ENCODE results near the gene GSTCD. TPM values are rescaled to one million over a fixed set of nuclear protein-coding genes. Genes with fewer than 3 reads are reported as not detected.

Gene GSTCD
- total RNA-seq, 1 experiment from 2014 or later: 29.0 TPM

- TF ChIP-seq, protein P1, sequence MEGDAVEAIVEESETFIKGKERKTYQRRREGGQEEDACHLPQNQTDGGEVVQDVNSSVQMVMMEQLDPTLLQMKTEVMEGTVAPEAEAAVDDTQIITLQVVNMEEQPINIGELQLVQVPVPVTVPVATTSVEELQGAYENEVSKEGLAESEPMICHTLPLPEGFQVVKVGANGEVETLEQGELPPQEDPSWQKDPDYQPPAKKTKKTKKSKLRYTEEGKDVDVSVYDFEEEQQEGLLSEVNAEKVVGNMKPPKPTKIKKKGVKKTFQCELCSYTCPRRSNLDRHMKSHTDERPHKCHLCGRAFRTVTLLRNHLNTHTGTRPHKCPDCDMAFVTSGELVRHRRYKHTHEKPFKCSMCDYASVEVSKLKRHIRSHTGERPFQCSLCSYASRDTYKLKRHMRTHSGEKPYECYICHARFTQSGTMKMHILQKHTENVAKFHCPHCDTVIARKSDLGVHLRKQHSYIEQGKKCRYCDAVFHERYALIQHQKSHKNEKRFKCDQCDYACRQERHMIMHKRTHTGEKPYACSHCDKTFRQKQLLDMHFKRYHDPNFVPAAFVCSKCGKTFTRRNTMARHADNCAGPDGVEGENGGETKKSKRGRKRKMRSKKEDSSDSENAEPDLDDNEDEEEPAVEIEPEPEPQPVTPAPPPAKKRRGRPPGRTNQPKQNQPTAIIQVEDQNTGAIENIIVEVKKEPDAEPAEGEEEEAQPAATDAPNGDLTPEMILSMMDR (conservative IDR thresholded peaks at IDR 0.05; ENCODE audit: low read depth, low read length): no peak
- TF ChIP-seq EZH2 (IDR thresholded peaks at IDR 0.05; ENCODE audit: borderline replicate concordance, low read depth, low read length, poor library complexity, severe bottlenecking): no peak
Measured at GRCh38 chr4:105805501-105806120, 97.0 kb downstream of the GSTCD start.

DNA sequence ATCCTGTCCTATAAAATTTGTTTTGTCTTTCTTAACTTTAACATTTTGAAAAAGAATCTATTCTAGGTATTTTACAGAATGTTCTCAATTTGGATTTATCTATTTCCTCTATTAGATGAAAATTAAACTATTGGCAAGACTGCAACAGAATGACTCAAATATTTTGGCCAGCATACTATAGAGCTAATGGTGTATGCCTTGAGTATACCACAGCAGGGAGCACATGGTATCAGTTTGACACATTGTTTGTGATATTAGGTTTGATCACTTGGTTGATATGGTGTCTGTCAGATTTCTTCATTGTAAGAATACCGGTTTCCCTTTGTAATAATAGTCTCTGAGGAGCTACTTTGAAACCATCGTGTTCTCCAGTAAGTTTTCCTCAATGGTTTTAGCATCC is 98.9 kb downstream of the GSTCD start:
- BruUV-seq (replicated peaks): no TSS peak
- H3K4me1 ChIP-seq (ENCODE audit: insufficient read depth, low read length, poor library complexity, severe bottlenecking): peaks cover 27% of the 10 kb centered on the region
- ChIA-PET CTCF (no interaction called here), POLR2A (ENCODE audit: low non-redundant PET) (no interaction called here)
- no peaks in the 10 kb centered on the region for H3K36me3 ChIP-seq (ENCODE audit: insufficient read depth, low read length, poor library complexity, severe bottlenecking)
- no peaks in the 10 kb centered on the region for H3K27me3 ChIP-seq (replicated peaks; ENCODE audit: insufficient read depth, low read depth, low read length, poor library complexity)
- H3K4me3 ChIP-seq (ENCODE audit: low read depth, low read length, poor library complexity, severe bottlenecking): no peak overlapping the region
- no peak for TF ChIP-seq EZH2 (IDR thresholded peaks at IDR 0.05; ENCODE audit: borderline replicate concordance, low read depth, low read length, poor library complexity, severe bottlenecking)
- TF ChIP-seq, protein P1 (conservative IDR thresholded peaks at IDR 0.05; ENCODE audit: low read depth, low read length): no peak
- peak; percentile 19 for DNase-seq (ENCODE audit: low spot score)
- intact Hi-C loops (cut with micrococcal nuclease; ENCODE audit: unreplicated experiment): no loop called here
- no peak overlapping the region for H3K27ac ChIP-seq (ENCODE audit: low read depth, low read length, poor library complexity, severe bottlenecking)
- no peaks in the 10 kb centered on the region for H3K9me3 ChIP-seq (ENCODE audit: low read depth, low read length, poor library complexity, severe bottlenecking)

More at GRCh38 chr4:105805501-105806120, 97.0 kb downstream of the GSTCD start:
- Histone ChIP-seq H3K4me1 (ENCODE audit: insufficient read depth, low read length, poor library complexity, severe bottlenecking) (peaks cover 27% of the 10 kb centered on the region), H3K9me3 (ENCODE audit: low read depth, low read length, poor library complexity, severe bottlenecking) (no peaks in the 10 kb centered on the region), H3K27me3 (replicated peaks; ENCODE audit: insufficient read depth, low read depth, low read length, poor library complexity) (no peaks in the 10 kb centered on the region), H3K27ac (ENCODE audit: low read depth, low read length, poor library complexity, severe bottlenecking) (peak overlapping the region; percentile 72), H3K36me3 (ENCODE audit: insufficient read depth, low read length, poor library complexity, severe bottlenecking) (no peaks in the 10 kb centered on the region), H3K4me3 (ENCODE audit: low read depth, low read length, poor library complexity, severe bottlenecking) (no peak overlapping the region)
- intact Hi-C loops (cut with micrococcal nuclease; ENCODE audit: unreplicated experiment): no loop called here
- DNase-seq (ENCODE audit: low spot score): peak; percentile 74
- ChIA-PET CTCF (no interaction called here), POLR2A (ENCODE audit: low non-redundant PET) (no interaction called here)
- no TSS peak for BruUV-seq (replicated peaks)

- intact Hi-C loops (cut with micrococcal nuclease; ENCODE audit: unreplicated experiment): no loop called here
- Histone ChIP-seq H3K4me1 (ENCODE audit: insufficient read depth, low read length, poor library complexity, severe bottlenecking) (peaks cover 27% of the 10 kb centered on the region), H3K36me3 (ENCODE audit: insufficient read depth, low read length, poor library complexity, severe bottlenecking) (no peaks in the 10 kb centered on the region), H3K4me3 (ENCODE audit: low read depth, low read length, poor library complexity, severe bottlenecking) (no peak overlapping the region), H3K27me3 (replicated peaks; ENCODE audit: insufficient read depth, low read depth, low read length, poor library complexity) (no peaks in the 10 kb centered on the region), H3K27ac (ENCODE audit: low read depth, low read length, poor library complexity, severe bottlenecking) (no peak overlapping the region), H3K9me3 (ENCODE audit: low read depth, low read length, poor library complexity, severe bottlenecking) (no peaks in the 10 kb centered on the region)
- CTCF ChIA-PET: no interaction called here
- POLR2A ChIA-PET (ENCODE audit: low non-redundant PET): no interaction called here
- DNase-seq (ENCODE audit: low spot score): no peak
- TF ChIP-seq, protein P1 (conservative IDR thresholded peaks at IDR 0.05; ENCODE audit: low read depth, low read length): no peak
- no peak for TF ChIP-seq EZH2 (IDR thresholded peaks at IDR 0.05; ENCODE audit: borderline replicate concordance, low read depth, low read length, poor library complexity, severe bottlenecking)
- BruUV-seq (replicated peaks): no TSS peak
Measured at GRCh38 chr4:105808030-105808749, 99.6 kb downstream of the GSTCD start.
